T-helper 2 cell treated with Interferon-gamma antibody and Interleukin-4, amounts not matched to agents 5 μg/mL and 100 μg/mL, for 36 hours (primary cell): ENCODE results near the gene ABCC6.
"Not testable (repeated sequence)": the region's sequence is repeated elsewhere in the genome, so short reads cannot be mapped to it uniquely, and the experiment has no call there.

Experiments
- DNase-seq: peaks from one replicate; pipeline ENCODE4 v3.0.0; 2021; ENCODE audit warnings: low spot score
- H3K27ac Mint-ChIP-seq: one replicate; pipeline ENCODE4 v1.8.0; 2021; ENCODE audit warnings: mild to moderate bottlenecking, mixed read lengths
- H3K27me3 Mint-ChIP-seq: one replicate; pipeline ENCODE4 v1.8.0; 2021; ENCODE audit warnings: low read depth, mixed read lengths
- H3K36me3 Mint-ChIP-seq: one replicate; pipeline ENCODE4 v1.8.0; 2021; ENCODE audit warnings: low read depth, mixed read lengths
- H3K4me1 Mint-ChIP-seq: one replicate; pipeline ENCODE4 v1.8.0; 2021; ENCODE audit warnings: low read depth, mixed read lengths
- H3K4me3 Mint-ChIP-seq: one replicate; pipeline ENCODE4 v1.8.0; 2022; ENCODE audit warnings: mild to moderate bottlenecking, moderate library complexity, mixed read lengths
- H3K9me3 Mint-ChIP-seq: one replicate; pipeline ENCODE4 v1.8.0; 2021; ENCODE audit warnings: mixed read lengths

ABCC6 gene

DNA sequence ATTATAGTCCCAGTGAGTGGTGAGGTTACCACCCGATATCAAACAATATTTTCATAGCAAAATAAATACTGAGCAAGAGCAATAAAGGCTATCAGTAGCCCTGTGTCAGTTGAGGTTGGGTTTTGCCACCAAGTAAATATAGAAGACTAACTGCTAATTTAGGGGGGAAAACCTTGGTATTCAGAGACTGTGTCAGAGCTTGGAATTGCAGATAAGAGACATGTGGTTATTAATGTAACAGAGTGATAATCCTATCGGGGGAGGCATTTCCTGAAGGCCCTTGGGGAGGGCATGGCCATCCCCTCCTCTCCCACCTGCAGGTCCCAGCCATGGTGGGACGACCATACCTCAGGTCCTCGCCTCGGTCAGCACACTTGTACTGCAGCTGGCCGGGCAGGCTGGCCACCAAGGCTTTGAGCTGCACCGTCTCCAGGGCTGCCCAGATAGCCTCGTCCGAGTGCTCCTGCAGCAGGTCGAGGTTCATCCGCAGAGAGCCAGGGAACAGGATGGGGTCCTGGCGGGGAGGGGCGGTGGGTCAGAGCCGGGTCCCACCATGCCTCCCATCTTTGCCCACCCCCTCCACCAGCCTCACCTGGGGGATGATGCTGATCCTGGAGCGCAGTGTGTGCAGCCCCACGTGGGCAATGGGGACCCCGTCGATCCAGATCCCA is 68.9 kb downstream of the ABCC6 start:
- no peak for DNase-seq
- Mint-ChIP-seq H3K4me3 (no peak overlapping the region), H3K27me3 (no peaks in the 10 kb centered on the region), H3K9me3 (peaks cover 8% of the 10 kb centered on the region), H3K36me3 (no peaks in the 10 kb centered on the region), H3K4me1 (no peaks in the 10 kb centered on the region), H3K27ac (no peak overlapping the region)

DNA sequence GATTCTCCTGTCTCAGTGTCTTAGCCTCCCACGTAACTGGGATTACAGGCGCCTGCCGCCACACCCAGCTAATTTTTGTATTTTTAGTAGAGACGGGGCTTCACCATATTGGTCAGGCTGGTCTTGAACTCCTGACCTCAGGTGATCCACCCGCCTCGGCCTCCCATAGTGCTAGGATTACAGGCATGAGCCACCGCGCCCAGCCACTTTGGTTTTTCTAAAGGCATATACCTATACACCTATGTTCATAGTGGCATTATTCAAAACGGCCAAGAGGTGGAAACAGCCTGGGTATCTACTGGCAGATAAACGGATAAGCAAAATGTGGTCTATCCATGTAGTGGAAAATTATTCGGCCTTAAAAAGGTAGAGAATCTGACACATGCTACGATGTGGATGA is 70.3 kb downstream of the ABCC6 start:
- H3K27me3 Mint-ChIP-seq, H3K4me3 Mint-ChIP-seq, H3K27ac Mint-ChIP-seq, H3K4me1 Mint-ChIP-seq, H3K9me3 Mint-ChIP-seq, DNase-seq, H3K36me3 Mint-ChIP-seq: not testable (repeated sequence)

DNA sequence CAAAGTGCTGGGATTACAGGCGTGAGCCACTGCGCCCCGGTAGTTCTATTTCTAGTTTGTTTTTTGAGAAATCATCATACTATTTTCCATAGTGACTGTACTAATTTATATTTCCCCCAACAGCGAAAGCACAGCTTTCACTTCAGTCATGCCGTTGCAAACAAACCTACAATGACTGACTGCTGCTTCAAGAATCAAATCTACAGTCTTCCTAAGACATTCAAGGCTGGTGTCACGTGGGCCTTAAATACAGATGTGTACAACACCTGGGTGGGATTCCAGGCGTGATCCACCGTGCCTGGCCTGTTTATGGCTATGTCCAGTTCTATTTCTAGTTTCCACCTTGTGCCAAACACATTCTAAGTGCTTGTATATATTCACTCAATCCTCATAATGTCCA is 72.0 kb downstream of the ABCC6 start:
- Mint-ChIP-seq H3K36me3 (no peaks in the 10 kb centered on the region), H3K4me3 (no peak overlapping the region), H3K4me1 (no peaks in the 10 kb centered on the region), H3K27ac (no peak overlapping the region), H3K9me3 (no peaks in the 10 kb centered on the region), H3K27me3 (no peaks in the 10 kb centered on the region)
- DNase-seq, result no peak

DNA sequence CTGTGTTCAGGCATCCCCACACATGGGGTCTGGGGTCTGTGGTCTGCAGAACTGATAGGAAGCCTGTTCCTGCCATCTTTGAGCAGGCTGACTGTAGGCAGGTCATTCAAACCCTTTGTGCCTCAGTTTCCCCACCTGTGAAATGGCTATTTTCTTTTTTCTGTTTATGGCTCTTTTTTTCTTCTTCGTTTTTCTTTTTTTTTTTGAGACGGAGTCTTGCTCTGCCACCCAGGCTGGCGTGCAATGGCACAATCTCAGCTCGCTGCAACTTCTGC is 72.5 kb downstream of the ABCC6 start:
- Mint-ChIP-seq H3K27ac (no peak overlapping the region), H3K4me1 (no peaks in the 10 kb centered on the region), H3K27me3 (no peaks in the 10 kb centered on the region), H3K9me3 (no peaks in the 10 kb centered on the region), H3K4me3 (no peak overlapping the region), H3K36me3 (no peaks in the 10 kb centered on the region)
- no peak for DNase-seq

DNA sequence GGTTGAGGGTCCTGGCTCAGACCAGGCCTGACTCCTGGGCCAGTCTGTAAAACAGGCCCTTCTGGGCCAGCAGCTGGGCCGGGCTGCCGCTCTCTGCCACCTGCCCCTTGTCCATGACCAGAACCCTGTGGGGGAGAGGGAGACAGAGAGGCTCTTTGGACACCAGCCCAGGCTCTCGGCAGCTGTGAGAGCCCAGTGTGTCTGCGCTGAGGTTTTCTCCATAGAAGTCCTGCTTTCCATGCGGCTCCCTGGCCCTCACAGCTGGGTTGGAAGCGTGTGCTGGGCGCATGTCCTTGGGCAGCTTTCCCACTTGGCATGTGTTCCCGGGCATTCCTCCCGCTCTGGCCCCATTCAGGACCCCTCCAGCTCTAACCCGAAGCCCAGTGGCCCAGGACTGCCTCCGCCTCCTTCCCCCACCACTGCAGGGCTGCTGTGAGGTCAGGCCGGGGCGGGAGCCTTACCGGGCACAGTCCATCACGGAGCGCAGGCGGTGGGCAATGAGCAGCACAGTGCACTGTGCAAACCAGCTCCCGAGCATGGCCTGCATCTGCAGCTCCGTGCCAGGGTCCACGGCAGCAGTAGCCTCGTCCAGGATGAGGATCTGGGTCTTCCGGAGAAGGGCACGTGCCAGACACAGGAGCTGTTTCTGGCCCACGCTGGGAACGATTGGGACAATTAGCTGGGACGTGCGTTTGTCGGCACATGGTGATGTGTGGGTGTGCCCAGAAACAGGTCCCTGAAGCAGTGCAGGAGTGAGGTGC is 73.0 kb downstream of the ABCC6 start:
- Mint-ChIP-seq H3K4me3 (no peak overlapping the region), H3K9me3 (no peaks in the 10 kb centered on the region), H3K27me3 (no peaks in the 10 kb centered on the region), H3K27ac (no peak overlapping the region), H3K4me1 (no peaks in the 10 kb centered on the region), H3K36me3 (peaks cover 4% of the 10 kb centered on the region)
- DNase-seq, result no peak

DNA sequence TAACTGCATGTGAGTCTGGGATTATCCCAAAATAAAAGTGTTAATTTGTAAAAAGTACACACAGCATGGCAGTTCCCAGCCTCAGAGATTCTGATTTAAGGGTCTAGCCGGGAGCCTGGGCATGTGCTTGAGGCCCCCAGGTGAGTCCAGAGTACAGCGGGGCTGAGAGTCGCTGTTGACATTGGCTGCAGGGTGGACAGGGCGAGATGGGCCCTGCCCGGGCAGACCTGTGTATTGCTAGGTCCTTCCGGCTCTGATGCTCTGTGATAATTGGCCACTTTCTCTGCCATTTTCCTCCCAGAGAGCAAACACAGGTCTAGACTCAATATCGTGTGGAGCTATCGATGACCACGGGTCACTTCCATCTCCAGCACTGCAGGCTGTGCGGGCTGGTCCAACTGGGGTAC is 73.6 kb downstream of the ABCC6 start:
- H3K27me3 Mint-ChIP-seq, result no peaks in the 10 kb centered on the region
- no peak for DNase-seq
- H3K27ac Mint-ChIP-seq, result no peak overlapping the region
- H3K4me3 Mint-ChIP-seq, result no peak overlapping the region
- H3K9me3 Mint-ChIP-seq, result no peaks in the 10 kb centered on the region
- no peaks in the 10 kb centered on the region for H3K4me1 Mint-ChIP-seq
- peaks cover 6% of the 10 kb centered on the region for H3K36me3 Mint-ChIP-seq

DNA sequence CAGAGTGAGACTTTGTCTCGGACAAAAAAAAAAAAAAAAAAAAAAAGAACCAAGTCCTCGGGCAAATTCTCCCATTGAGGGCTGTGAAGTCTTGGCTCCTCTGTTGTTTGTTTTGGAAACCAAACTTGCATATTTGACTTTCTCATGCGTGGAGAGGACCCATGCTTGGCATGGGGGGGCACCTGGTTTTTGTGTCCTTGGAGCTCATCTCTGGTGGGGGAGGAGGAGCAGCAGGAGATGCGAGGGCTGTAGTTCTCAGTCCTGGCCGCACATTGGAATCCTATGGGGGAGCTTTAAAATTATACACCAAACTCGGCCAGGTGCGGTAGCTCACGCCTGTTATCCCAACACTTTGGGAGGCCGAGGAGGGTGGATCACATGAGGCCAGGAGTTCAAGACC is 74.5 kb downstream of the ABCC6 start:
- Mint-ChIP-seq H3K36me3 (peaks cover 10% of the 10 kb centered on the region), H3K9me3 (no peaks in the 10 kb centered on the region), H3K27ac (no peak overlapping the region), H3K4me3 (no peak overlapping the region), H3K4me1 (no peaks in the 10 kb centered on the region), H3K27me3 (no peaks in the 10 kb centered on the region)
- no peak for DNase-seq

DNA sequence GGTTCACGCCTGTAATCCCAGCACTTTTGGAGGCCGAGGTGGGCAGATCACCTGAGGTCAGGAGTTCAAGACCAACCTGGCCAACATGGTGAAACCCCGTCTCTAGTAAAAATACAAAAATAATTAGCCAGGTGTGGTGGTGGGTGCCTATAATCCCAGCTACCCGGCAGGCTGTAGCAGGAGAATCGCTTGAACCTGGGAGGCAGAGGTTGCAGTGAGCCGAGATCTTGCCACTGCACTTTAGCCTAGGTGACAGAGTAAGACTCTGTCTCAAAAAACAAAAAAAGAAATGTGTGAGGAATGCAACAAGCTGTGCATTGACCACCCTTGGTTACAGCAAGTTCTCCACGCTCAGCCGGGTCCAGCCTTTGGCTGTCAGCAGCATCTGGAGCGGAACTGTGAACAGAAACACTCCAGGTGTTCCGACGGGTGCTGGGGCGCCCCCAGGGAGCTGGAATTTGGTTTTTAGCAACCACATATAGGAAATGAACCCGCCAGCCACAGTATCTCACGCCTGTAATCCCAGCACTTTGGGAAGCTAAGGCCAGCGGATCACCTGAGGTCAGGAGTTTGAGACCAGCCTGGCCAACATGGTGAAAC is 75.2 kb downstream of the ABCC6 start:
- not testable (repeated sequence) for H3K27ac Mint-ChIP-seq, H3K27me3 Mint-ChIP-seq, H3K4me1 Mint-ChIP-seq, H3K9me3 Mint-ChIP-seq, DNase-seq, H3K4me3 Mint-ChIP-seq
- peaks cover 12% of the 10 kb centered on the region for H3K36me3 Mint-ChIP-seq

DNA sequence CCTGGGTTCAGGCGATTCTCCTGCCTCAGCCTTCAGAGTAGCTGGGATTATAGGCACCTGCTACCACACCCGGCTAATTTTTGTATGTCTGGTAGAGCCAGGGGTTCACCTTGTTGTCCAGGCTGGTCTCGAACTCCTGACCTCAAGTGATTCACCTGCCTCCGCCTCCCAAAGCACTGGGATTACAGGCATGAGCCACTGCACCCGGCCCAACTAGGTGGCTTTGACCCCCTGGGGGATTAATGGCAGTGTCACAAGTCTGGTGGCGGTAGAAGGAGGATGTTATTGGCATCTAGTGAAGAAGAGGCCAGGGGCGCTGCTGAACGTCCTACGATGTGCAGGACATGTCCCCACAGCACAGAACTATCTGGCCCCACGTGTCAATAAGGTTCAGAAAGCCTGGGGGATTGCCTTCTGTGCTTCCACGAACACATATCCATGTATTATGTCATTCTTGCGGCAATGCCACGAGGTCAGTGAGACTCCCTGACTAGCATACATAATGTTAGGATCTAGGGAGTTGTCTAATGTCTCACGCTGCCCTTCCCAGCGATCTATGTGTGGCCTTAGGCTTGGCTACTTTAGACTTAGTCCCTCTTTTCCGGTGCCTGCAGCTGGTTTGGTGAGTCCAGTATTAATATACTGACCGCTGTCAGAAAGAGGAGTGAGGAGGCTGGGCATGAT is 75.8 kb downstream of the ABCC6 start:
- Mint-ChIP-seq H3K27me3 (no peaks in the 10 kb centered on the region), H3K4me1 (no peaks in the 10 kb centered on the region), H3K9me3 (no peaks in the 10 kb centered on the region), H3K4me3 (no peak overlapping the region), H3K27ac (no peak overlapping the region), H3K36me3 (peaks cover 16% of the 10 kb centered on the region)
- DNase-seq, result no peak

DNA sequence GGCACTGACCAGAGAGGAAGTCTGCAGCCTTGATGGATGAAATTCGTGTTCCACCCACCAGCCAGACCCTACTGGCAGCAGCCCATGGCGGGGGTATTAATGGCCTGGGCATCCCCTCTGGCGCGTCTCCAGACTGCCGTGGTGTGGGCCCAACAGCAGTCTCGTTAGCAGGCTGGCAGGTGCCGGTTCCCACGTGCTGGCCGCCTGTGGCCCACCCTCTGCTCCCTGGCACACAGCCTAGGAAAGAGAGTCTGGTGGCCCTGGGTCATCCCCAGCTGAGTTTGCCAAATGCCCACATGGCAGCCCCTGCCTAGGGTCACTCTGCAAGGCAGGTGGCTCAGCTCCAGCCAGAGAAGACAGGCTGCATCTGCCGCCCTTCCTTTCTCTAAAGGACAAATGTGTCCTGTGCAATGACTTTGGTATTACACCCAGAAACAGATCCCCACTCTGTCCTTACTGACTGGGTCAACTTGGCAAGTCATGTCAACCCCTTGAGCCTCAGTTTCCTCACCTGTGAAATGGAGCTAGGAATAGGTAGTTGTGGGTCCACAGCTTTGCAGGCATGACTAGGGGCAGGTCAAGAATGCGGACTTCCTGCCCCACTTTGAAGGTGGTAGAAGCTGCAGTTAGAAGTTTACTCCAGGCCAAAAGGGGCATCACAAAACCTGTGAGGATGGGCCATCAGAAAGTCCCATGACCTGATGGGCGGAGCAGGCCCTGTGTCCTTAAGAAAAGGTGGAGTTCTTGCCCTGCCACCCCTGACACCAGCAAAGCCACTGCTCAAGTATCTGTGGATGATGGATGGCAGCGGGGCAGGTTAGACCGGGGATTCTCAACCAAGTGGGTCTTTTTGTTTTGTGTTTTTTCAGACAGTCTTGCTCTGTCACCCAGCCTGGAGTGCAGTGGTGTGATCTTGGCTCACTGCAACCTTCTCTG is 76.6 kb downstream of the ABCC6 start:
- Mint-ChIP-seq H3K4me1 (no peaks in the 10 kb centered on the region), H3K36me3 (peaks cover 20% of the 10 kb centered on the region), H3K27ac (no peak overlapping the region), H3K4me3 (no peak overlapping the region), H3K27me3 (no peaks in the 10 kb centered on the region), H3K9me3 (no peaks in the 10 kb centered on the region)
- DNase-seq, result no peak

DNA sequence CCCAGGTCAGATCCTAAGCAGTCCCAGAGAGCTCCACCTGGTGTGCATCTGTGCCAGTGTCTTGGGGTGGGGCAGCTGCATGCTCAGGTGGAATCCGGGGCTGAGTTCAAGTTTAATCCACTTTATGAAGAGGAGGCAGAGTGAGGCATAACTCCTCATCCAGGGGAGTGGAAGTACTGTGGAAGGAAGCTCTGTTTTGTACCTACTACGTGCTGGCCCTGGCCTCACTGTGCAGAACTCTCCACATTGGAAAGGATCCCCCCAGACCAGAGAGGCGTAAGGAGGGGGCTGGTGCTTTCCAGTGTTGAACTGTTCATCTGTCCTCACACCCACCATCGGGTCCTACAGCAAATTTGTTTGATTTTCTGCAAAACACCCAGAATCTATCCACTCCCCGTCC is 78.0 kb downstream of the ABCC6 start:
- no peak for DNase-seq
- Mint-ChIP-seq H3K36me3 (peaks cover 28% of the 10 kb centered on the region), H3K9me3 (no peaks in the 10 kb centered on the region), H3K4me3 (no peak overlapping the region), H3K27me3 (no peaks in the 10 kb centered on the region), H3K27ac (no peak overlapping the region), H3K4me1 (no peaks in the 10 kb centered on the region)

DNA sequence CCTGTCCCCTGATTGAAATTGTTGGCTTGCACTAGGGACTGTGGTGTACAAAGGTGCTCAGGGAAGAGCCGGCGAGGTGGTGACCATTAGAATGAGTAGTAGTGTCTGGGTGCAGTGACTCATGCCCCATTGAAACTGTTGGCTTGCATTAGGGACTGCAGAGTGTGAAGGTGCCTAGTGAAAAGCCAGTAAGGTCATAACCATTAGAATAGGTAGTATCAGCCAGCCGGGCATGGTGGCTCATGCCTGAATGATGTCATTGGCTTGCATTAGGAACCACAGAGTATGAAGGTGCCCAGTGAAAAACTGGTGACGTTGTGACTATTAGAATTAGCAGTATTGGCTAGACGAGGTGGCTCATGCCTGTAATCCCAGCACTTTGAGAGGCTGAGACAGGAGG is 78.9 kb downstream of the ABCC6 start:
- no peaks in the 10 kb centered on the region for H3K4me1 Mint-ChIP-seq
- peaks cover 34% of the 10 kb centered on the region for H3K36me3 Mint-ChIP-seq
- no peak for DNase-seq
- no peak overlapping the region for H3K4me3 Mint-ChIP-seq
- H3K9me3 Mint-ChIP-seq, result no peaks in the 10 kb centered on the region
- H3K27me3 Mint-ChIP-seq, result no peaks in the 10 kb centered on the region
- no peak overlapping the region for H3K27ac Mint-ChIP-seq

DNA sequence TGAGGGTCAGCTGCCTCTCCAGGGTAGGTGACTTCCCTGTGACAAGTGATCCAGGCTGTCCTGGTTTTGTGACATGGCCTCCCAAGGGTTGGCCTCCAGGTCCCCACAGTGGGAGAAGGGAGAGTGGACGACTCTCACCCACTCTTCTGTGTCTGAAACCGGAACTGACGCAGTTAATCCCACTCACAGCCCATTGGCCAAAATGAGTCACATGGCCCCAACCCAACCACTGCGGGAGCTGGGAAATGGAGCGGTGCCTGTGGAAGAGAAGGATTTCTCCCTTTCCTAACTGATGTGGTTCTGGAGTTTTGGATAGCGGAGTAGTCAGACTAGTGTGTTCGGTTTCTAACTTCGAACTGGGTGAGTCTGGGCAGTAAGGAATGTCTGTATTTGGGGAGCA is 79.4 kb downstream of the ABCC6 start:
- Mint-ChIP-seq H3K36me3 (peaks cover 36% of the 10 kb centered on the region), H3K9me3 (no peaks in the 10 kb centered on the region), H3K27ac (no peak overlapping the region), H3K4me3 (no peak overlapping the region), H3K27me3 (no peaks in the 10 kb centered on the region), H3K4me1 (no peaks in the 10 kb centered on the region)
- no peak for DNase-seq
